Astrocyte of the spinal cord (primary cell): ENCODE data around the gene SHISA7.

Experiments used
- DNase-seq: peaks from one replicate; pipeline ENCODE4 v3.0.0; 2011; ENCODE audit warnings: low read depth, low spot score
- H3K4me3 ChIP-seq: 2 replicates; pipeline ENCODE4 v1.5.1; 2011; ENCODE audit warnings: low read depth, mild to moderate bottlenecking, low read length, moderate library complexity
- in situ Hi-C: cut with HindIII; loops from 2 replicates; pipeline ENCODE4 v1.10.0; 2017; ENCODE audit warnings: low sequenced_read_pairs
- TF ChIP-seq, protein P1 (sequence below): IDR thresholded peaks from 2 replicates; pipeline ENCODE4 v1.5.1; 2012; ENCODE audit warnings: low read depth, mild to moderate bottlenecking, low read length, inconsistent platforms

The SHISA7 gene

GRCh38 chr19:55443045-55443823, at the start of gene SHISA7:
SHISA7 (minus strand) TSS chr19:55443300; CDS start chr19:55442863, 437 bp downstream.
- TF ChIP-seq, protein P1, sequence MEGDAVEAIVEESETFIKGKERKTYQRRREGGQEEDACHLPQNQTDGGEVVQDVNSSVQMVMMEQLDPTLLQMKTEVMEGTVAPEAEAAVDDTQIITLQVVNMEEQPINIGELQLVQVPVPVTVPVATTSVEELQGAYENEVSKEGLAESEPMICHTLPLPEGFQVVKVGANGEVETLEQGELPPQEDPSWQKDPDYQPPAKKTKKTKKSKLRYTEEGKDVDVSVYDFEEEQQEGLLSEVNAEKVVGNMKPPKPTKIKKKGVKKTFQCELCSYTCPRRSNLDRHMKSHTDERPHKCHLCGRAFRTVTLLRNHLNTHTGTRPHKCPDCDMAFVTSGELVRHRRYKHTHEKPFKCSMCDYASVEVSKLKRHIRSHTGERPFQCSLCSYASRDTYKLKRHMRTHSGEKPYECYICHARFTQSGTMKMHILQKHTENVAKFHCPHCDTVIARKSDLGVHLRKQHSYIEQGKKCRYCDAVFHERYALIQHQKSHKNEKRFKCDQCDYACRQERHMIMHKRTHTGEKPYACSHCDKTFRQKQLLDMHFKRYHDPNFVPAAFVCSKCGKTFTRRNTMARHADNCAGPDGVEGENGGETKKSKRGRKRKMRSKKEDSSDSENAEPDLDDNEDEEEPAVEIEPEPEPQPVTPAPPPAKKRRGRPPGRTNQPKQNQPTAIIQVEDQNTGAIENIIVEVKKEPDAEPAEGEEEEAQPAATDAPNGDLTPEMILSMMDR, result no peak
- H3K4me3 ChIP-seq, result no peak within 1 kb of the TSS
- DNase-seq, result no peak
- in situ Hi-C loops, result no loop called here

DNA sequence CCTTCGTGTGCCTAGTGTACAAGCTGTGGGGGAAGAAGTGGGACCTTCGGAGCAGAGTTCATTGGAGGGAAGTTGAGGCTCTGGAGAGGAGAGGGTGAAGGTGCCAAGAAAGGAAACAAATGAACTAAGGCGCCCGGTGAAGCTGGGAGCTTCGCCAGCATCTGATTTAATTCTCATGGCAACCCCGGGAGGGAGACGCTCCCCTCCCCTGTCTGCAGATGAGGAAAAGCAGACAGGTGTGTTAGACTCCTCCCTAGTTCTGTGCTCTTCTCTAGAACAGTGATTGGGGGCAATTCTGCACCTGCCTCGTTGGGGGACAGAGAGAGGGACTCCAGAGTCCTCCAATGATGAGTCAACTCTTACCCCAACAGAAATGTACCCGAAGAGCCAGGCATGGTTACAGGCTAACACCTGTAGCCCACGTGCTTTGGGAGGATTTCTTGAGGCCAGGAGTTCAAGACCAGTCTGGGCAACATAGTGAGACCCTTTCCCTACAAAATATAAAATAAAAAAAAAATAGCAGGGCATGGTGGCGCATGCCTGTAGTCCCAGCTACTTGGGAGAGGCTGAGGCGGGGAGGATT, 49.4 kb upstream of the SHISA7 start:
- in situ Hi-C loops, result no loop called here
- TF ChIP-seq, protein P1, result no peak
- DNase-seq, result no peak
- H3K4me3 ChIP-seq, result no peak overlapping the region

- H3K4me3 ChIP-seq, result no peak overlapping the region
- TF ChIP-seq, protein P1, result no peak
- in situ Hi-C loops, result no loop called here
- DNase-seq, result no peak
Observed at GRCh38 chr19:55491546-55492360, 48.7 kb upstream of the SHISA7 start.

GRCh38 chr19:55490478-55491432, 47.7 kb upstream of the SHISA7 start:
- H3K4me3 ChIP-seq, result no peak overlapping the region
- TF ChIP-seq, protein P1, result no peak
- in situ Hi-C loops, result no loop called here
- no peak for DNase-seq

DNA sequence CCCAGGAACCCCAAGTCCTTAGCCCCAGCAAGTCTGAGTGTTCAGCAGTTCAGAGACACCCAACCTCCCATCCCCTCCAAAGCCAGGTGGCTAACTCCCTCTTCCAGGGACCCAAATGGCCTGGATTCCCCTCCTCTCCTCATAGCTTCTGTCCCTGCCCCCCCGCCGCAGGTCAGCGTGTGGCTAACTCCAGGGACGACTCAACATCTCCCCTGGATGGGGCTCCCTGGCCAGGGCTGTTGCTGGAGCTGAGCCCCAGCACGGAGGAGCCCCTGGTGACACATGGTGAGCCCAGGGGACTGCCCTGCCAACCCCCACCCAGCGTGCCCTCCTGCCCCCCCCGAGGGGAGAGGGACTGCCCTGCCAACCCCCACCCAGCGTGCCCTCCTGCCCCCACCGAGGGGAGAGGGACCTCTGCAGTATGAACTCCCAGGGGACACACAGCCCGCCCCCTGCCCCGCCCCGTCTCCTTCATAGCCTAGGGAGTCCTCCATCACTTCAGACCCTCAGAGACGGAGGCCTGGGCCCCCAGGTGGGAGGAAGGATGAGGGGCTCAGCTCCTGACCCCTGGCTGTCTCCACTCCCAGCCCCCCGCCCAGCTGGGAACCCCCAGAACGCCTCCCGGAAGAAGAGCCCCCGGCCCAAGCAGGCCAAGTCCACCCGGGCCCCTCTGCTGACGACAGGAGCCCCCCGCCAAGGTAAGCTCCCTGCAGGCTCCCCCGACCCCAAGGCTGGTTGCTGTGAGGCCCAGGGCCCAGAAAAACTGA, 46.8 kb upstream of the SHISA7 start:
- H3K4me3 ChIP-seq, result no peak overlapping the region
- no peak for DNase-seq
- TF ChIP-seq, protein P1, result no peak
- in situ Hi-C loops, result no loop called here
